PFSK-1 (cell line): Measurements from ENCODE around the gene PRICKLE3.
A peak's percentile ranks its signal among the peaks of the same experiment; 100 is the strongest.

ENCODE experiments used
- FOXP2 ChIP-seq: optimal IDR thresholded peaks from 2 replicates; pipeline ENCODE3; 2011; ENCODE audit warnings: borderline replicate concordance, control low read depth, inconsistent platforms; ENCODE audit not compliant: insufficient read depth; ENCODE audit errors: extremely low read length, extremely low read depth
- POLR2AphosphoS5 ChIP-seq: IDR thresholded peaks from 2 replicates; pipeline ENCODE4 v1.6.1; 2012; ENCODE audit warnings: low read depth, mild to moderate bottlenecking, control low read depth, low read length, moderate library complexity
- SIN3A ChIP-seq: IDR thresholded peaks from 2 replicates; pipeline ENCODE4 v1.6.1; 2012; ENCODE audit warnings: mild to moderate bottlenecking, low read length, moderate library complexity, borderline replicate concordance; ENCODE audit not compliant: insufficient read depth
- TAF1 ChIP-seq: IDR thresholded peaks from 2 replicates; pipeline ENCODE4 v1.6.1; 2012; ENCODE audit warnings: low read length, control low read depth, borderline replicate concordance; ENCODE audit not compliant: insufficient read depth
- TF ChIP-seq, protein P1 (sequence below), 2 experiments: IDR thresholded peaks; 2 replicates each; pipeline versions ENCODE4 v1.6.1 to v1.8.0; 2011 to 2012; ENCODE audit warnings: low read depth in 2 of 2, low read length in 2 of 2, control low read depth in 1 of 2, inconsistent platforms in 1 of 2, mild to moderate bottlenecking in 1 of 2, moderate library complexity in 1 of 2; ENCODE audit not compliant: insufficient read depth in 1 of 2

PRICKLE3 gene

DNA sequence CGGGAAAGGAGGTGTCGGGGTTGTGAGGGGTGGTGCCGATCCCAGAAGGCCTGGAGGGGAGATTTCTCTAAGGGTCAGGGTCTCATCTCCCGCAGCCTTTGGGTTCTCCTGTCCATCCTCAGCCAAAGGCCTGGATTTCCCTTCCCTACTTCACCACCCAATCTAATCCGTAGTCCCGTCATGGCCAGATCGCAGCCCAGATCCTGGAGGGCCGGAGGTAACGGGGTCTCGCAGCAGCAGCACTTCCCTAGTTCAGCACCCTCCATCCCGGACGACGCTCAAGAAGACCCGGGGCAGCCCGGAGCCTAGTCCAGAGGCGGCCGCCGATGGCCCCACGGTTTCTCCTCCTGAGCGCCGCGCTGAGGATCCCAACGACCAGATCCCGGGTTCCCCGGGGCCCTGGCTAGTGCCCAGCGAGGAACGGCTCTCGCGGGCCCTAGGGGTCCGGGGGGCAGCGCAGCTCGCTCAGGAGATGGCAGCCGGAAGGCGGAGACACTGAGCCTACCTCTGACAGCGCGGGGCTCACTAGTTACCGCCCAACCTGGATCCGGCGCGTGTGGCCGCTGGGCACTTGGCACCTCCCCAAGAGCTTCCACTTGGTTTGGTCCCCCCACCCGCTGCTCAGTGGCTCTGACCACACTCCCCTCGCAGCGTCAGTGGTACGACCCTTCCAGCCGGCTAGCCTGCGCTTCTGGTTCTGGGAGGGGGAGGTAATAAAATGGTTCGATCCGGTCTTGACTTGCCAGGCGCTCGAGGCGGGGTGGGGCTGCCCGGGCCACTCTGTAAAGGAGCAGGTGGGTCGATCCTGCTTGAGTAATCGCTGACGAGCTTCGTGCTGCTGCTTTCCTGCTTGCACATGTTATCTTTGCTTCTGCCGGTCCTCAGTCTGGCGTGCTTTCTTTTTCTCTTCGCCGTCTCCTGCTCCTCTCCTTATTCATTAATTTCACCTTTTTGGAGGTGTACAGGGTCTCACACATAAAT lies 20.0 kb downstream of the PRICKLE3 start:
- TF ChIP-seq, protein P1, sequence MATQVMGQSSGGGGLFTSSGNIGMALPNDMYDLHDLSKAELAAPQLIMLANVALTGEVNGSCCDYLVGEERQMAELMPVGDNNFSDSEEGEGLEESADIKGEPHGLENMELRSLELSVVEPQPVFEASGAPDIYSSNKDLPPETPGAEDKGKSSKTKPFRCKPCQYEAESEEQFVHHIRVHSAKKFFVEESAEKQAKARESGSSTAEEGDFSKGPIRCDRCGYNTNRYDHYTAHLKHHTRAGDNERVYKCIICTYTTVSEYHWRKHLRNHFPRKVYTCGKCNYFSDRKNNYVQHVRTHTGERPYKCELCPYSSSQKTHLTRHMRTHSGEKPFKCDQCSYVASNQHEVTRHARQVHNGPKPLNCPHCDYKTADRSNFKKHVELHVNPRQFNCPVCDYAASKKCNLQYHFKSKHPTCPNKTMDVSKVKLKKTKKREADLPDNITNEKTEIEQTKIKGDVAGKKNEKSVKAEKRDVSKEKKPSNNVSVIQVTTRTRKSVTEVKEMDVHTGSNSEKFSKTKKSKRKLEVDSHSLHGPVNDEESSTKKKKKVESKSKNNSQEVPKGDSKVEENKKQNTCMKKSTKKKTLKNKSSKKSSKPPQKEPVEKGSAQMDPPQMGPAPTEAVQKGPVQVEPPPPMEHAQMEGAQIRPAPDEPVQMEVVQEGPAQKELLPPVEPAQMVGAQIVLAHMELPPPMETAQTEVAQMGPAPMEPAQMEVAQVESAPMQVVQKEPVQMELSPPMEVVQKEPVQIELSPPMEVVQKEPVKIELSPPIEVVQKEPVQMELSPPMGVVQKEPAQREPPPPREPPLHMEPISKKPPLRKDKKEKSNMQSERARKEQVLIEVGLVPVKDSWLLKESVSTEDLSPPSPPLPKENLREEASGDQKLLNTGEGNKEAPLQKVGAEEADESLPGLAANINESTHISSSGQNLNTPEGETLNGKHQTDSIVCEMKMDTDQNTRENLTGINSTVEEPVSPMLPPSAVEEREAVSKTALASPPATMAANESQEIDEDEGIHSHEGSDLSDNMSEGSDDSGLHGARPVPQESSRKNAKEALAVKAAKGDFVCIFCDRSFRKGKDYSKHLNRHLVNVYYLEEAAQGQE (IDR thresholded peaks at IDR 0.05; ENCODE audit: insufficient read depth in 1 of 2, low read depth in 2 of 2, low read length in 2 of 2) = no peak
- TF ChIP-seq TAF1 (no peak), SIN3A (no peak), POLR2AphosphoS5 (no peak)

DNA sequence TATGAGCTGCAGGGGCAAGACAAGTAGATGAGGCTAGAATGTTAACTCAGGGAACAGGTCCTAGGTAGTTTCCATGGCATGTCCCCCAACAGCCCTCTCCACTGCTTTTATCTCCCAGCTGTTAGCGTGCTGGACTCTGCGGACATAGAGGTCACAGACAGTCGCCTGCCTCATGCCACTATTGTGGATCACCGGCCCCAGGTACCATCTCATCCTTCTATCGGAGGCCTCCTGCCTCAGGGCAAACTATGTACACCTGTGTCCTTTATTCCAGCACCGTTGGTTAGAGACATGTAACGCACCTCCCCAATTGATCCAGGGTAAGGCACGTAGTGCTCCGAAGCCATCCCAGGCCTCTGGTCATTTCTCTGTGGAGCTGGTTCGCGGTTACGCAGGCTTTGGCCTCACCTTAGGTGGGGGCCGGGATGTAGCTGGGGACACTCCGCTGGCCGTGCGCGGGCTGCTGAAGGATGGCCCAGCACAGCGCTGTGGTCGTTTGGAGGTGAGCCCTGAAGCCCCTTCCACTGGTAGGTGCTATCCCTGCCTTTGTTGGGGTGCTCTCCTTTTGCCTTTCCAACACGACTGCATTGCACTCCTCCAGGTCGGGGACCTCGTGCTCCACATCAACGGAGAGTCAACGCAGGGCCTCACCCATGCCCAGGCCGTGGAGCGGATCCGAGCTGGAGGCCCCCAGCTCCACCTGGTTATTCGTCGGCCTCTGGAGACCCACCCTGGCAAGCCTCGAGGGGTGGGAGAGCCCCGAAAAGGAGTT lies 21.4 kb downstream of the PRICKLE3 start:
- TF ChIP-seq, protein P1 (IDR thresholded peaks at IDR 0.05; ENCODE audit: insufficient read depth in 1 of 2, low read depth in 2 of 2, low read length in 2 of 2) = no peak
- TF ChIP-seq POLR2AphosphoS5 = no peak
- TF ChIP-seq SIN3A = no peak

DNA sequence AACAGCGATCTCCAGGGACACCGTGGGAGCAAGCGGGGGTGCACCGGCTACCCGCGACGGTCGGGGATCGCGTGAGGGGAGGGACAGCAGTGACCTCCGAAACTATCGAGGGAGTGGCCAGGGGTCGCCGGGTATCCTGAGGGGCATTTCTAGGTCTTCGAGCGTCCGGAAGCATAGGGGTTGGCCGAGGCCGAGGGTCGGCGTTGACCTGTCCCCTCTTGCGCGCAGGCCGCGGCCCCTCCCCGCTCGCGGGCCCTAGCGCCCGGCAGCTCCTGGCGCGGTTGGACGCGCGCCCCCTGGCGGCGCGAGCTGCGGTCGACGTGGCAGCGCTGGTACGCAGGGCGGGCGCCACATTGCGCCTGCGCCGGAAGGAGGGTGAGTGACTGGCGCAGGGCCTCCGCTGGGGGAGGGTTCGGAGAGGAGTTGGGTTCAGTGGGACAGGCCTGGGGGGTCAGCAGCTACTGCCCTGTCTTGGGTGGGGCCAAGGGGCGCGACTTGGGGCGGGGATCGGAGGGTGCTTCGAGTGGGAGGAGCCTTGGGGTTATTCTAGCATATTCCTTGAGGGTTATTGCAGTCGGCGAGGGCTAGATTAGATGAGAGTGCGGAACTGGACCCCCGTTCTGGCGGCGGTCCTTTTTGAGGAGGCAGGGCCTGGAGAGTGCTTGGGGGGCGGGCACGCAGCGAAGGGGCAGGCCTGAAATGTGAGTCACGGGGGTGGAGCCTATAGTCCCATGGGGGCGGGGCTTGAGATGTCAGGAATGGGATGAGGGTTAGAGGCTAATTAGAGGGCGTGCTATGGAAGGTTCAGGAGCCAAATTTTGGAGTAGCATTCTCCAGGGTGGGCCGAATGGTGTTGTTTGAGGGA lies 22.4 kb downstream of the PRICKLE3 start:
- TF ChIP-seq POLR2AphosphoS5 = peak; percentile 29; the same call in 1 of the 2 replicates
- no peak for TF ChIP-seq TAF1
- peak; percentile 67 for TF ChIP-seq FOXP2

DNA sequence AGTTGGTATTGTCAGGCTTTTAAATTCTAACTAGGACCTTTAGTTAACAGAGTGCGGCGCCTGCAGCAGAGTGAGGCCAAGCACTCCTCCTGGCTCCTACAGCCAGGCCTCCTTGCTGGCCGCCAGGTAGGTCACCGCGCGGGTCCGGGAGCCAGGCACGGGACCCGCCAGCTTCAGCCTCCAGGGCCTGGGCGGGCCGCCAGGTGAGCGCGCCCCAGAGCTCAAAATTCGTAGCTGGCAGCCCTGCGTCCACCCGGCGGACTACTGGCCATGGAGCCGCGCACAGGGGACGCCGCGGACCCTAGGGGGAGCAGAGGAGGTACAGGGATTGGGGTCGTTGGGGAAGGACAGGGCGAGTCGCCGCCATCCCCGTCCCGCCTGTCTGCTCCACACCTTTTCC lies 23.6 kb downstream of the PRICKLE3 start, which contains the start of gene MAGIX:
Gene MAGIX, plus strand, starts transcription at position 139 of the 400 bp plus-strand sequence. Its CDS starts 132 bp downstream, at position 271.
- TF ChIP-seq SIN3A = no peak
- TF ChIP-seq TAF1 = no peak
- no peak for TF ChIP-seq FOXP2
- no peak for TF ChIP-seq POLR2AphosphoS5
- TF ChIP-seq, protein P1 (IDR thresholded peaks at IDR 0.05; ENCODE audit: insufficient read depth in 1 of 2, low read depth in 2 of 2, low read length in 2 of 2) = no peak

DNA sequence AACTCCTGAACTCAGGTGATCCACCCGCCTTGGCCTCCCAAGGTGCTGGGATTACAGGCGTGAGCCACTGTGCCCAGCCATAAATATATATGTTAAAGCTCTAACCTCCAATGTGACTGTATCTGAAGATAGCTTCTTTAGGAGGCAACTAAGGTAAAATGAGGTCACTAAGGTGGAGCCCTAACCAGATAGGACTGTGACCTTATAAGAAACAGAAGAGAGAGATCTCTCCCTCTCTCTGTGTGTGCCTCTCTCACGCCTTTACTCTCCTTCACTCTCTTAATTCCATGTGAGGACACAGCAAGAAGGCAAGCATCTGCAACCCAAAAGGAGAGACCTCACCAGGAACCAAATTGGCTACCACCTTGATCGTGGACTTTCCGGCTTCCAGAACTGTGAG lies 24.5 kb downstream of the PRICKLE3 start:
- TF ChIP-seq POLR2AphosphoS5 = no peak
- no peak for TF ChIP-seq FOXP2
- no peak for TF ChIP-seq TAF1
- TF ChIP-seq, protein P1 (IDR thresholded peaks at IDR 0.05; ENCODE audit: insufficient read depth in 1 of 2, low read depth in 2 of 2, low read length in 2 of 2) = no peak
- TF ChIP-seq SIN3A = no peak
